H9 (cell line): ENCODE data around the gene ARRB1. TPM values are rescaled to one million over a fixed set of nuclear protein-coding genes. Genes with fewer than 3 reads are reported as not detected.

ENCODE experiments used
- DNase-seq: peaks from one replicate; pipeline ENCODE4 v3.0.0-alpha.2; 2017
- H2AFZ ChIP-seq: one replicate; pipeline ENCODE4 v1.6.1; 2013; ENCODE audit warnings: mild to moderate bottlenecking, low read length, control low read depth, moderate library complexity
- H2AK5ac ChIP-seq: 2 replicates; pipeline ENCODE4 v1.6.1; 2013; ENCODE audit warnings: low read length, control low read depth, mixed read lengths; ENCODE audit not compliant: insufficient read length
- H2BK120ac ChIP-seq: one replicate; pipeline ENCODE4 v1.6.1; 2013; ENCODE audit warnings: low read depth, mild to moderate bottlenecking, low read length, control low read depth, inconsistent platforms; ENCODE audit not compliant: poor library complexity, severe bottlenecking
- H2BK12ac ChIP-seq: 2 replicates; pipeline ENCODE4 v1.6.1; 2013; ENCODE audit warnings: low read length, control low read depth, mixed read lengths, low read depth; ENCODE audit not compliant: insufficient read length
- H2BK15ac ChIP-seq: 2 replicates; pipeline ENCODE4 v1.6.1; 2013; ENCODE audit warnings: low read depth, low read length, control low read depth
- H2BK20ac ChIP-seq: one replicate; pipeline ENCODE4 v1.6.1; 2013; ENCODE audit warnings: low read depth, mild to moderate bottlenecking, low read length, control low read depth, inconsistent platforms; ENCODE audit not compliant: poor library complexity, severe bottlenecking
- H2BK5ac ChIP-seq: 2 replicates; pipeline ENCODE4 v1.6.1; 2013; ENCODE audit warnings: low read length, control low read depth, mixed read lengths; ENCODE audit not compliant: insufficient read length
- H3K14ac ChIP-seq: 2 replicates; pipeline ENCODE4 v1.6.1; 2013; ENCODE audit warnings: low read length, control low read depth; ENCODE audit not compliant: insufficient read depth
- H3K18ac ChIP-seq: 2 replicates; pipeline ENCODE4 v1.6.1; 2013; ENCODE audit warnings: low read depth, mild to moderate bottlenecking, mixed read lengths, low read length, control low read depth; ENCODE audit not compliant: insufficient read length
- H3K23ac ChIP-seq: 2 replicates; pipeline ENCODE4 v1.6.1; 2013; ENCODE audit warnings: low read length, control low read depth, mixed read lengths, low read depth; ENCODE audit not compliant: insufficient read length
- H3K23me2 ChIP-seq: 2 replicates; pipeline ENCODE4 v1.6.1; 2013; ENCODE audit warnings: low read depth, mild to moderate bottlenecking, mixed read lengths, low read length, control low read depth; ENCODE audit not compliant: insufficient read length, poor library complexity, severe bottlenecking
- H3K27ac ChIP-seq: 2 replicates; pipeline ENCODE4 v1.5.1; 2013; ENCODE audit warnings: low read length, control low read depth, mixed read lengths, low read depth; ENCODE audit not compliant: insufficient read length
- H3K27me3 ChIP-seq: 2 replicates; pipeline ENCODE4 v1.6.1; 2013; ENCODE audit warnings: low read length, control low read depth, inconsistent platforms; ENCODE audit not compliant: insufficient read depth
- H3K4ac ChIP-seq: 2 replicates; pipeline ENCODE4 v1.6.1; 2013; ENCODE audit warnings: low read depth, mild to moderate bottlenecking, control low read depth, inconsistent platforms, low read length, moderate library complexity
- H3K4me1 ChIP-seq: 2 replicates; pipeline ENCODE4 v1.6.1; 2013; ENCODE audit warnings: low read length, control low read depth, inconsistent platforms; ENCODE audit not compliant: insufficient read depth
- H3K4me2 ChIP-seq: 2 replicates; pipeline ENCODE4 v1.6.1; 2013; ENCODE audit warnings: low read length, control low read depth, mixed read lengths; ENCODE audit not compliant: insufficient read length, insufficient read depth
- H3K56ac ChIP-seq: 2 replicates; pipeline ENCODE4 v1.6.1; 2013; ENCODE audit warnings: low read depth, mild to moderate bottlenecking, mixed read lengths, low read length, control low read depth; ENCODE audit not compliant: insufficient read length
- H3K79me1 ChIP-seq: 2 replicates; pipeline ENCODE4 v1.6.1; 2013; ENCODE audit warnings: low read depth, mild to moderate bottlenecking, moderate library complexity, low read length, control low read depth, inconsistent platforms; ENCODE audit not compliant: insufficient read depth, poor library complexity, severe bottlenecking
- H3K79me2 ChIP-seq: 2 replicates; pipeline ENCODE4 v1.6.1; 2013; ENCODE audit warnings: low read length, control low read depth, inconsistent platforms; ENCODE audit not compliant: insufficient read depth
- H3K9ac ChIP-seq: 2 replicates; pipeline ENCODE4 v1.6.1; 2013; ENCODE audit warnings: low read length, control low read depth, mixed read lengths; ENCODE audit not compliant: insufficient read length; ENCODE audit errors: extremely low read depth
- H3K9me3 ChIP-seq: one replicate; pipeline ENCODE4 v1.6.1; 2013; ENCODE audit warnings: low read depth, low read length, inconsistent platforms; ENCODE audit not compliant: control insufficient read depth
- H3T11ph ChIP-seq: one replicate; pipeline ENCODE4 v1.6.1; 2013; ENCODE audit warnings: mild to moderate bottlenecking, low read length, control low read depth, inconsistent platforms
- H4K20me1 ChIP-seq: one replicate; pipeline ENCODE4 v1.6.1; 2013; ENCODE audit not compliant: control insufficient read depth, insufficient read length, insufficient read depth
- H4K5ac ChIP-seq: 2 replicates; pipeline ENCODE4 v1.6.1; 2013; ENCODE audit warnings: low read depth, mild to moderate bottlenecking, mixed read lengths, low read length, control low read depth; ENCODE audit not compliant: insufficient read length
- H4K8ac ChIP-seq: replicated peaks from 2 replicates; pipeline ENCODE4 v1.6.1; 2013; ENCODE audit warnings: low read length, control low read depth, mixed read lengths, low read depth; ENCODE audit not compliant: insufficient read length
- H4K91ac ChIP-seq: 2 replicates; pipeline ENCODE4 v1.6.1; 2013; ENCODE audit warnings: low read depth, mild to moderate bottlenecking, moderate library complexity, mixed read lengths, low read length, control low read depth; ENCODE audit not compliant: insufficient read length
- H3K27ac Mint-ChIP-seq, 3 experiments: 2 replicates in 2 of 3; 3 replicates in 1 of 3; pipeline ENCODE4 v1.8.0; 2020 to 2021; ENCODE audit warnings: mixed read lengths in 3 of 3, mild to moderate bottlenecking in 1 of 3, moderate library complexity in 1 of 3
- H3K27me3 Mint-ChIP-seq: 2 replicates; pipeline ENCODE4 v1.8.0; 2021; ENCODE audit warnings: low read depth, mild to moderate bottlenecking, moderate library complexity, mixed read lengths
- H3K36me3 Mint-ChIP-seq, 3 experiments: 2 replicates in 2 of 3; 3 replicates in 1 of 3; pipeline ENCODE4 v1.8.0; 2020 to 2021; ENCODE audit warnings: low read depth in 3 of 3, mixed read lengths in 3 of 3; ENCODE audit not compliant: insufficient read depth in 1 of 3
- H3K4me1 Mint-ChIP-seq, 2 experiments: 2 replicates each; pipeline ENCODE4 v1.8.0; 2020; ENCODE audit warnings: mixed read lengths in 2 of 2
- H3K4me3 Mint-ChIP-seq, 2 experiments: 2 replicates in 1 of 2; 3 replicates in 1 of 2; pipeline ENCODE4 v1.8.0; 2020 to 2021; ENCODE audit warnings: mild to moderate bottlenecking in 2 of 2, mixed read lengths in 2 of 2, moderate library complexity in 1 of 2
- H3K9me3 Mint-ChIP-seq, 2 experiments: 2 replicates in 1 of 2; 3 replicates in 1 of 2; pipeline ENCODE4 v1.8.0; 2020; ENCODE audit warnings: mild to moderate bottlenecking in 2 of 2, mixed read lengths in 2 of 2, moderate library complexity in 1 of 2
- WGBS: extraction: QIAGEN DNeasy Blood & Tissue Kit; methylation state at CpG from one replicate; pipeline ENCODE4 v1.1.7; 2013; ENCODE audit warnings: missing lambda C conversion rate, low lambda C conversion rate, mixed read lengths; ENCODE audit not compliant: insufficient read length; ENCODE audit errors: extremely low coverage; 5-methylcytosine and 5-hydroxymethylcytosine counted together
- total RNA-seq: library from RNA; stranded (reverse); gene quantifications from 2 replicates; pipeline ENCODE4 v1.2.1, GENCODE V29; 2021
- TF ChIP-seq, protein P1 (sequence below): fragments of 200-600 bp; sonication (generic); conservative IDR thresholded peaks from 3 replicates; pipeline ENCODE4 v1.8.0; 2021; ENCODE audit warnings: antibody characterized with exemption, mild to moderate bottlenecking

ARRB1 gene
- total RNA-seq, 1 experiment from 2014 or later, result 20.6 TPM

DNA sequence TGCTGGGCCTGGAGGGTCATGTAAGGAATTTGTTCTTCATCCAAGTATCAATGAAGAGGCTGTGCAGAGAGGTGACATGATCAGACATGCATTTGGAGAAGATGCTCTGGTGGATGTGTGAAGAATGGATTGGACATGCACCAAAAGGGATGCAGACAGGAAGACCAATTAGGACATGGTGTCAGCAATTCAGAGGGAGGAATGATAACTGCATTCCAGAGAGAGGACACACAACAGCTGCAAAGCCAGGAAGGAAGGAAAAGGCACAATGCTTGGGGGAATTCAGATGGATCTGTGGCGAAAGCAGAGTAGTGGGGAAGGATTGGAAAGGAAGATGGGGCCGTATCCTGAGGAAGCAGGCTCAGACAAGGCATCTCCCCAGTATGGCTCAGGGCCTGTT is 5.2 kb upstream of the ARRB1 start:
- no peak overlapping the region for H4K91ac ChIP-seq
- H3K4ac ChIP-seq, result no peak overlapping the region
- no peaks in the 10 kb centered on the region; the same call in 1 of the 2 replicates for H3K4me1 ChIP-seq
- no peak overlapping the region for H2BK5ac ChIP-seq
- no peak overlapping the region for H3K4me2 ChIP-seq
- H2AFZ ChIP-seq, result no peak overlapping the region
- H2AK5ac ChIP-seq, result no peak overlapping the region
- no peak overlapping the region for H3K18ac ChIP-seq
- Mint-ChIP-seq H3K9me3 (no peaks in the 10 kb centered on the region), H3K4me1 (peaks cover 7 to 9% of the 10 kb centered on the region in 2 experiments), H3K27ac (no peak overlapping the region), H3K27me3 (peaks cover 6% of the 10 kb centered on the region), H3K36me3 (no peaks in the 10 kb centered on the region), H3K4me3 (no peak overlapping the region)
- H2BK12ac ChIP-seq, result no peak overlapping the region
- WGBS, result no CpG with 5 or more reads among the region's 2 CpGs
- peaks cover 5% of the 10 kb centered on the region for H3K23me2 ChIP-seq
- H4K20me1 ChIP-seq, result no peaks in the 10 kb centered on the region
- H4K5ac ChIP-seq, result no peak overlapping the region
- H3K56ac ChIP-seq, result no peak overlapping the region
- H2BK120ac ChIP-seq, result no peak overlapping the region
- H3K79me1 ChIP-seq, result no peaks in the 10 kb centered on the region
- no peak for DNase-seq
- no peaks in the 10 kb centered on the region for H3K27me3 ChIP-seq
- no peaks in the 10 kb centered on the region for H3K9me3 ChIP-seq
- H2BK20ac ChIP-seq, result no peak overlapping the region
- no peak overlapping the region for H3K9ac ChIP-seq
- no peak overlapping the region for H3T11ph ChIP-seq
- TF ChIP-seq, protein P1, sequence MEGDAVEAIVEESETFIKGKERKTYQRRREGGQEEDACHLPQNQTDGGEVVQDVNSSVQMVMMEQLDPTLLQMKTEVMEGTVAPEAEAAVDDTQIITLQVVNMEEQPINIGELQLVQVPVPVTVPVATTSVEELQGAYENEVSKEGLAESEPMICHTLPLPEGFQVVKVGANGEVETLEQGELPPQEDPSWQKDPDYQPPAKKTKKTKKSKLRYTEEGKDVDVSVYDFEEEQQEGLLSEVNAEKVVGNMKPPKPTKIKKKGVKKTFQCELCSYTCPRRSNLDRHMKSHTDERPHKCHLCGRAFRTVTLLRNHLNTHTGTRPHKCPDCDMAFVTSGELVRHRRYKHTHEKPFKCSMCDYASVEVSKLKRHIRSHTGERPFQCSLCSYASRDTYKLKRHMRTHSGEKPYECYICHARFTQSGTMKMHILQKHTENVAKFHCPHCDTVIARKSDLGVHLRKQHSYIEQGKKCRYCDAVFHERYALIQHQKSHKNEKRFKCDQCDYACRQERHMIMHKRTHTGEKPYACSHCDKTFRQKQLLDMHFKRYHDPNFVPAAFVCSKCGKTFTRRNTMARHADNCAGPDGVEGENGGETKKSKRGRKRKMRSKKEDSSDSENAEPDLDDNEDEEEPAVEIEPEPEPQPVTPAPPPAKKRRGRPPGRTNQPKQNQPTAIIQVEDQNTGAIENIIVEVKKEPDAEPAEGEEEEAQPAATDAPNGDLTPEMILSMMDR, result no peak
- no peak overlapping the region for H3K27ac ChIP-seq
- H2BK15ac ChIP-seq, result no peak overlapping the region
- no peak overlapping the region for H3K23ac ChIP-seq
- H3K14ac ChIP-seq, result no peak overlapping the region
- no peaks in the 10 kb centered on the region for H3K79me2 ChIP-seq
- no peak overlapping the region for H4K8ac ChIP-seq
